Epithelial cell of proximal tubule (primary cell): ENCODE data around the gene PGRMC1. TPM values are rescaled to one million over a fixed set of nuclear protein-coding genes. Genes with fewer than 3 reads are reported as not detected.

Experiments used
- DNase-seq: peaks from one replicate; pipeline ENCODE4 v3.0.0-alpha.2; 2011; ENCODE audit warnings: low read depth
- H3K4me3 ChIP-seq: 2 replicates; pipeline ENCODE4 v1.5.1; 2011; ENCODE audit warnings: low read depth, mild to moderate bottlenecking, low read length
- CTCF ChIP-seq: conservative IDR thresholded peaks from 2 replicates; pipeline ENCODE4 v1.5.1; 2012; ENCODE audit warnings: low read depth, mild to moderate bottlenecking, low read length
- total RNA-seq: library from RNA; depleted of rRNA; stranded (reverse); fragments of >200 nt; gene quantifications from 2 replicates; pipeline ENCODE4 v1.2.3, GENCODE V29; 2015

The PGRMC1 gene
- total RNA-seq = 112 and 137 TPM in 2 replicates

GRCh38 chrX:119235872-119236622 is at the start of gene PGRMC1:
Gene PGRMC1 (plus strand): TSS chrX:119236285. CDS start chrX:119236364, 79 bp downstream.
- DNase-seq = no peak
- TF ChIP-seq CTCF = no peak
- H3K4me3 ChIP-seq = peak within 1 kb of the TSS; percentile 82

GRCh38 chrX:119186763-119187162 is 49.3 kb upstream of the PGRMC1 start:
- no peak for TF ChIP-seq CTCF
- H3K4me3 ChIP-seq = no peak overlapping the region
- no peak for DNase-seq

GRCh38 chrX:119187298-119187697 is 48.8 kb upstream of the PGRMC1 start:
- DNase-seq = no peak
- TF ChIP-seq CTCF = no peak
- H3K4me3 ChIP-seq = no peak overlapping the region

- TF ChIP-seq CTCF = no peak
- H3K4me3 ChIP-seq = no peak overlapping the region
- DNase-seq = no peak
Measured at GRCh38 chrX:119189115-119189514, 47.0 kb upstream of the PGRMC1 start.

- DNase-seq = no peak
- no peak for TF ChIP-seq CTCF
- H3K4me3 ChIP-seq = no peak overlapping the region
Measured at GRCh38 chrX:119189595-119189994, 46.5 kb upstream of the PGRMC1 start.

- TF ChIP-seq CTCF = no peak
- no peak for DNase-seq
- H3K4me3 ChIP-seq = no peak overlapping the region
Measured at GRCh38 chrX:119190091-119190681, 45.9 kb upstream of the PGRMC1 start.

GRCh38 chrX:119190831-119191230 is 45.3 kb upstream of the PGRMC1 start:
- TF ChIP-seq CTCF = no peak
- DNase-seq = no peak
- no peak overlapping the region for H3K4me3 ChIP-seq
